Retinal pigment epithelial cell (primary cell): ENCODE measurements around the gene ITGB1BP1.

ENCODE experiments used
- DNase-seq: peaks from one replicate; pipeline ENCODE4 v3.0.0-alpha.2; 2010; ENCODE audit warnings: low read depth
- H3K4me3 ChIP-seq: 2 replicates; pipeline ENCODE4 v1.5.1; 2011; ENCODE audit warnings: mild to moderate bottlenecking, low read length, control low read depth, moderate library complexity
- TF ChIP-seq, protein P1 (sequence below): conservative IDR thresholded peaks from 2 replicates; pipeline ENCODE4 v1.5.1; 2011; ENCODE audit warnings: low read depth, low read length, control low read depth, inconsistent platforms

The ITGB1BP1 gene

DNA sequence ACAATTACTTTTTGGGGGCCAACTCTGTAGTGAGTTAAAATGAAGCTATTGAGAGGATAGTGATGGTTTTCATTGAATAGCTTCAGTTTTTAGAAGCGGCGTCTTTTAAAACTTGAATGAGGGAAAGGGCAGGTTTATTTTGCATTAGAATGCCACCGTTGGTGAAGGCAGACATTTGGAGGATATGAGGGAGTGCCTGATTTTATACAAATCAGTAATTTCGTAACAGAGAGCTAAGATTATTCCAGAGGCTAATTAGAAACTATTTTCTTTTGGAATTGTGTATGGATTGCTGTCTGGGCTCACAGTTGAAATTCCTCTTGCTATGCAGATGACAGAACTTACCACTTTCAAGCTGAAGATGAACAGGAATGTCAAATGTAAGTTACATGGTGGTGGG, 67.6 kb downstream of the ITGB1BP1 start:
- TF ChIP-seq, protein P1, sequence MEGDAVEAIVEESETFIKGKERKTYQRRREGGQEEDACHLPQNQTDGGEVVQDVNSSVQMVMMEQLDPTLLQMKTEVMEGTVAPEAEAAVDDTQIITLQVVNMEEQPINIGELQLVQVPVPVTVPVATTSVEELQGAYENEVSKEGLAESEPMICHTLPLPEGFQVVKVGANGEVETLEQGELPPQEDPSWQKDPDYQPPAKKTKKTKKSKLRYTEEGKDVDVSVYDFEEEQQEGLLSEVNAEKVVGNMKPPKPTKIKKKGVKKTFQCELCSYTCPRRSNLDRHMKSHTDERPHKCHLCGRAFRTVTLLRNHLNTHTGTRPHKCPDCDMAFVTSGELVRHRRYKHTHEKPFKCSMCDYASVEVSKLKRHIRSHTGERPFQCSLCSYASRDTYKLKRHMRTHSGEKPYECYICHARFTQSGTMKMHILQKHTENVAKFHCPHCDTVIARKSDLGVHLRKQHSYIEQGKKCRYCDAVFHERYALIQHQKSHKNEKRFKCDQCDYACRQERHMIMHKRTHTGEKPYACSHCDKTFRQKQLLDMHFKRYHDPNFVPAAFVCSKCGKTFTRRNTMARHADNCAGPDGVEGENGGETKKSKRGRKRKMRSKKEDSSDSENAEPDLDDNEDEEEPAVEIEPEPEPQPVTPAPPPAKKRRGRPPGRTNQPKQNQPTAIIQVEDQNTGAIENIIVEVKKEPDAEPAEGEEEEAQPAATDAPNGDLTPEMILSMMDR, result no peak
- no peak overlapping the region for H3K4me3 ChIP-seq
- no peak for DNase-seq

DNA sequence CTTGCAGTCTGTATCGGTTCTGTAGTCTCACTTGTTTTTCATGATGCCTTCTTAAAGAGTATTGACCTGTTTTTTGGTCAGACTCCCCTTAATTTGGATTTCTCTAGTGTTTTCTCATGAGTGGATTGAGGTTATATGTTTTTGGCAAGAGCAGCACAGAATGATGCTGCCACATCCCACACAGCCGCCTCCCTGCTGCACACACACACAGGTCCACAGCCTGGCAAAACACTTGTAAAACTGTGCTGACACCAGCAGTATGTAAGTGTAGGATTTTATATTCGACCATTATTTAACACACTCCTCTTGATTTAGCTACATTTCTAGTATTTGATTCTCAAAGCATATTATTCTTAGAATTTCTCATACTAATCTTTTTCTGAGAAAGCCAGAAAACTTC, 68.1 kb downstream of the ITGB1BP1 start:
- TF ChIP-seq, protein P1, result no peak
- no peak overlapping the region for H3K4me3 ChIP-seq
- no peak for DNase-seq

DNA sequence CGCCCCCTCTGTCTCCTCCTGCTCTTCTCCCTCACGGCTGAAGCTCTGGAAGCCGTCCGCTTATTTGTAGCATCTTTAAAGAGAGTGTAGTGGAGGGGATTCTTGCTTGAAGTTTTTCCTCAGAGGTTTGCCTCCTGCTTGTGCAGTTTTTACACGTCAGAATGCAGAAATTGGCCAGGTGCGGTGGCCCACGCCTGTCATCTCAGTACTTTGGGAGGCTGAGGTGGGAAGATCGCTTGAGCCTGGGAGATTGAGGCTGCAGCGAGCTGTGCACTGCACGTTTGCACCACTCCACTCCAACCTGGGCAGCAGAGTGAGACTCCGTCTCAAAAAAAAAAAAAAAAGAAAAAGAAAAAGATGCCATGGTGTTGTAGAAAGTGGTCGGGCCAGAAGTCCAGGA, 69.0 kb downstream of the ITGB1BP1 start:
- DNase-seq, result no peak
- no peak overlapping the region for H3K4me3 ChIP-seq
- TF ChIP-seq, protein P1, result no peak
